ENCODE results near the gene BBLN. TPM values are rescaled to one million over a fixed set of nuclear protein-coding genes. Genes with fewer than 3 reads are reported as not detected.

BBLN gene
- total RNA-seq, 1 donor from 2014 or later, result 406 TPM

DNA sequence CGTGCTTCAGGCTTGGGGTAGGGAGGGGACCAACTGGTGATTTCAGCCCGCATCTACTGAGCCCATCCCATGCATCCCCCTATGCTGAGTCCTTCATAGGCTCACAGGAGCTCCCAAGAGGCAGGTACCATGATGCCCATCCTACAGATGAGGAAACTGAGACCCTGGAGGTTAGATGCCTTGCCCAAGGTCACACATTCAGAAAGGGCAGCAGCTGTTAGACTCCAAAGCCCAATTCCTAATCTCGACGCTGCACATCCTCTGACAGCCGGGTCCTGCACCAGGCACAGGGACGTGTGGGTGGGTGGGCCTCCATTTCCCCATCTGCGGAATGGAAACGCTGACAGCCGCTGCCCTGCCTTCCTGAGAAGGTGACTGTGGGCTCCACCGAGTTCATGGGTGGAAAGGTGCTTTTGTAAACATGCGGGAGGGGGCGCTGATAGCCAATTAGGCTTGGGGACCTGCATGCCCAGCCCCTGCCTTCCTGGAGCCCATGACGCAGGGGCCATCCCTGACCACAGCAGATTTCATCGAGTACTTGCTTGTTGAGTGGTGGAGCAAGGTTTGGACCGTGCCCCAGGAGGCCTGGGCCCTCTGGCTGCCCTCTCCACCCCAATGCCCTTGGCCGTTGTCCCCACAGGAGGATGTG, 45.4 kb downstream of the BBLN start:
- DNase-seq (ENCODE audit: low read depth), result no peak
- TF ChIP-seq, protein P1, sequence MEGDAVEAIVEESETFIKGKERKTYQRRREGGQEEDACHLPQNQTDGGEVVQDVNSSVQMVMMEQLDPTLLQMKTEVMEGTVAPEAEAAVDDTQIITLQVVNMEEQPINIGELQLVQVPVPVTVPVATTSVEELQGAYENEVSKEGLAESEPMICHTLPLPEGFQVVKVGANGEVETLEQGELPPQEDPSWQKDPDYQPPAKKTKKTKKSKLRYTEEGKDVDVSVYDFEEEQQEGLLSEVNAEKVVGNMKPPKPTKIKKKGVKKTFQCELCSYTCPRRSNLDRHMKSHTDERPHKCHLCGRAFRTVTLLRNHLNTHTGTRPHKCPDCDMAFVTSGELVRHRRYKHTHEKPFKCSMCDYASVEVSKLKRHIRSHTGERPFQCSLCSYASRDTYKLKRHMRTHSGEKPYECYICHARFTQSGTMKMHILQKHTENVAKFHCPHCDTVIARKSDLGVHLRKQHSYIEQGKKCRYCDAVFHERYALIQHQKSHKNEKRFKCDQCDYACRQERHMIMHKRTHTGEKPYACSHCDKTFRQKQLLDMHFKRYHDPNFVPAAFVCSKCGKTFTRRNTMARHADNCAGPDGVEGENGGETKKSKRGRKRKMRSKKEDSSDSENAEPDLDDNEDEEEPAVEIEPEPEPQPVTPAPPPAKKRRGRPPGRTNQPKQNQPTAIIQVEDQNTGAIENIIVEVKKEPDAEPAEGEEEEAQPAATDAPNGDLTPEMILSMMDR (IDR thresholded peaks at IDR 0.05; ENCODE audit: insufficient read depth, low read length, poor library complexity, severe bottlenecking), result no peak
- no peaks in the 10 kb centered on the region for H3K27me3 ChIP-seq (ENCODE audit: control insufficient read depth, insufficient read depth, low read length)
- H3K4me3 ChIP-seq (ENCODE audit: low read depth, low read length), result no peak overlapping the region
- no peaks in the 10 kb centered on the region for H3K36me3 ChIP-seq (ENCODE audit: control insufficient read depth, insufficient read depth, low read length)

DNA sequence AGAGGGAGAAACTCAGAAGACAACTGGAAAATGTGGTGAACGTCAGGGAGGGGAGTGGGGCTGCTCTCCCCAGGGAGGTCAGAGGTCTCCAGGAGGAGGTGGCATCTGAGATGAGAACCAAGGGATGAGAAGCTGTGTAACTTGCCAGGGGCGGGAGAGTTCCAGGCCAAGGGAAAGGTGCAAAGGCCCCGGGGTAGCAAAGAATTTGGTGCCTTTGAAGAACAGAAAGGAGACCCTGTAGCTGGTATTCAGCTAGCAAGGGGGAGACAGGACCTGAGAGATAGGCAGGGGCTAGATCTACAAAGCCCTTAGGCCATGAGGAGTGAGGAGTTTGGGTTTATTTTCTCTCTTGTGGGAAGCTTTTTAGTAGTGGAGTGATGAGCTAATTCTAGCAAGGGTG, 46.4 kb downstream of the BBLN start:
- Histone ChIP-seq H3K36me3 (ENCODE audit: control insufficient read depth, insufficient read depth, low read length) (no peaks in the 10 kb centered on the region), H3K27me3 (ENCODE audit: control insufficient read depth, insufficient read depth, low read length) (no peaks in the 10 kb centered on the region), H3K4me3 (ENCODE audit: low read depth, low read length) (no peak overlapping the region)
- DNase-seq (ENCODE audit: low read depth), result no peak
- TF ChIP-seq, protein P1 (IDR thresholded peaks at IDR 0.05; ENCODE audit: insufficient read depth, low read length, poor library complexity, severe bottlenecking), result no peak

DNA sequence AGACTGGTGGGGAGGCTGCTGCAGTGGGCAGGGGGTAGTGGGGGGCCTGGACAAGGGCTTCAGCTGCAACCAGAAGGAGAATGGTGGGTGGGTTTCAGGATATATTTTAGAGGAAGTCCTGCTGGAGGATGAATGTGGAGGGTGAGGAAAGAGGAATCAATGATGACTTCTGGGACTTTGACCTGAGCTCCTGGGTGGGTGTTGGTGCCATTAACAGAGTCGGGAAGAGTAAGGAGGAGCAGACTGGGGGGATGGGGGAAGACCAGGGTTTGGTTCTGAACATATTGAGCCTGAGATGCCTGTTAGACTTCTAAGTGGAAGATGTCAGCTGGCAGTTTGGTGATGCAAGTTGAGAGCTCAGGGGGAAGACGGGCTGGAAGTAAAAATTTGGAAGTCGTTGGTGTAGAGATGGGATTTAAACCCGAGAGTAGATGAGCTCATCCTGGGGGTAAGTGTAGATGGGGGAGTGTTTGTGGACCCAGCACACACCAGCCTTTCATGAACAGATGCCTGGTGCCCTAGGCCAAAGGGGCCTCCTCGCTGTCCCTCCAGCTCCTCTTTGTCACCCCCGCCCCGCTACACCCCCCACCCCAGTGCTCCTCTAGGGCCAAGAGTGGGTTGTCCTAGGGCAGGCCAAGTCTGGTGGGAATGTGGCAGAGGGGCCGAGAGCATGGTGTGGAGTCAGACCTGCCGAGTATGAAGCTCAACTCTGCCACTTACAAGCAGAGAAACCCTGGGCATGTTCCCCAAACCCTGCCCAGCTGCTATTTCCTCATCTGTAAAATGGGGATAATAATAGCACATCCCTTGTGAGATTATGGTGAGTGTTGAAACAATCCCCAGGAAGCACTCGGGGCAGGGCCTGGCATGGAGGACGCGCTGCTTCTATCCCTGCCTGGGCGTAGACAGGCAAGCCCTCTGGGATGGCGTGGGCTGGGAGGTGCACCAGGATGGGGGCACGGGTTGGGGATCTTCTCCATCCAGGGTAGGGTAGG, 47.1 kb downstream of the BBLN start:
- Histone ChIP-seq H3K27me3 (ENCODE audit: control insufficient read depth, insufficient read depth, low read length) (no peaks in the 10 kb centered on the region), H3K4me3 (ENCODE audit: low read depth, low read length) (no peak overlapping the region), H3K36me3 (ENCODE audit: control insufficient read depth, insufficient read depth, low read length) (no peaks in the 10 kb centered on the region)
- TF ChIP-seq, protein P1 (IDR thresholded peaks at IDR 0.05; ENCODE audit: insufficient read depth, low read length, poor library complexity, severe bottlenecking), result no peak
- no peak for DNase-seq (ENCODE audit: low read depth)

DNA sequence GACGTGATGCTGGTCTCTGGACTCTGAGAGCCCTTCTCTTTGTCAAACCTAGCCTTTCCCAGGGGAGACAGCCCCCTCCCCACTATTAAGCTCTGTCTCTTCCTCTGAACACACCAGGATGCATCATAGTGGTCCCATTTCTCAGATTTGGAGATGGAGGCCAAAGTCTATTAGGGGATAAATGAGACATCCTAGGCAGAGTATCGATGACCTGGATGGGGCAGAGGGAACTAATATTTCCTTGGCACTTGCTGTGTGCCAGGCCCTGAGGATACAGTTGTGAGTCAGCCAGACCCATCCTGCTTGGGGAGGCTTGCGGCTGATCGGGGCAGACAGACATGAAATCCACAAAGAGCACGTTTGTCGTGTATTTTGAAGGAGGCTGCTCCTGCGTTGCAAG, 48.3 kb downstream of the BBLN start:
- TF ChIP-seq, protein P1 (IDR thresholded peaks at IDR 0.05; ENCODE audit: insufficient read depth, low read length, poor library complexity, severe bottlenecking), result no peak
- no peaks in the 10 kb centered on the region for H3K36me3 ChIP-seq (ENCODE audit: control insufficient read depth, insufficient read depth, low read length)
- H3K4me3 ChIP-seq (ENCODE audit: low read depth, low read length), result no peak overlapping the region
- DNase-seq (ENCODE audit: low read depth), result no peak
- no peaks in the 10 kb centered on the region for H3K27me3 ChIP-seq (ENCODE audit: control insufficient read depth, insufficient read depth, low read length)

DNA sequence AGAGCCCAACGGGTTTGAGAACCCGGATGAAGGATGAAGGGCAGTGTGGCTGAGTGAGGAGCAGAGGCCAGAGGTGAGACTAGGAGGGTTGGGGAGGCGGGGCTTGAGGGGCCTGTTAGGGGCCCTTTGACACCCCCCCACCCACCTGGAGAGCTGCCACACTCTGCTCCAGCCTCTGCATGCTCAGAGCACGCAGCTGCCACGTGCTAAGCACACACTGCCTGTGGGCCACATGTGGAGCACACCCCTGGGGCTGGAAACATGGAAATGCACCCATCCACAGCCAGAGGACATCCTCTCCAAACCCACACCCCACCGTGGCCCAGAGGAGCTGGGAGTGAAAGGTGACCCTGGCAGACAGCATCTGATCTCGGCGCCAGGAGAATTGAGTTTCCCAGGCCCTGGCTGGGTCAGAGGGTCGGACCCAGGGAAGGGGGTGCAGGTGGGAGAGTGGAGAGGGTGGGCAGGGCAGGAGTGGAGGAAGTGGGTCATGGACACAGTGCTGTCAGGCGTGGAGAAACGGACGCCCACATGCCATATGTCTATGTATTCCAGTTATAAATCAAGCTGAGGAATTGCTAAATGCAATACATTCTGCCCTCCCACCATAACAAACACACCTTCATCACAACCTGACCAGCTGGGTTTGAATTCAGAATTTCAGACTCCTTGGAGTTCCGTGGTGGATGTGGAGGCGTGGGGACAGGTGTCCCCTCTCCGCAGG, 49.0 kb downstream of the BBLN start:
- Histone ChIP-seq H3K27me3 (ENCODE audit: control insufficient read depth, insufficient read depth, low read length) (no peaks in the 10 kb centered on the region), H3K36me3 (ENCODE audit: control insufficient read depth, insufficient read depth, low read length) (no peaks in the 10 kb centered on the region), H3K4me3 (ENCODE audit: low read depth, low read length) (no peak overlapping the region)
- no peak for DNase-seq (ENCODE audit: low read depth)
- TF ChIP-seq, protein P1 (IDR thresholded peaks at IDR 0.05; ENCODE audit: insufficient read depth, low read length, poor library complexity, severe bottlenecking), result no peak

Data from kidney epithelial cell (primary cell).